Measurements from ENCODE around the gene PRKAG2.

- TF ChIP-seq CTCF (IDR thresholded peaks at IDR 0.05), result no peak
- no peak for TF ChIP-seq POLR2A (IDR thresholded peaks at IDR 0.05)
Observed at GRCh38 chr7:151717415-151717814, 159.5 kb downstream of the PRKAG2 start.

Measured in transverse colon (tissue), 3 donors.